Left renal pelvis (tissue), 4 donors: ENCODE data around the gene TAF4B. TPM values are rescaled to one million over a fixed set of nuclear protein-coding genes. Genes with fewer than 3 reads are reported as not detected.

Source experiments
- polyA plus RNA-seq, 4 donors: library from polyadenylated mRNA; unstranded; fragments of 120-200 nt; gene quantifications; one replicate each; pipeline ENCODE4 v1.2.1, GENCODE V29; 2013; ENCODE audit not compliant: insufficient read length in 4 of 4

TAF4B gene
- polyA plus RNA-seq, 4 donors: 3.8 to 5.8 (median 4.6) TPM

Other genes with a start within 250 kb of the TAF4B start
- gene SS18, start 135.8 kb upstream of the TAF4B start, polyA plus RNA-seq: 100 to 1,000 TPM in 2 of 4 donors, 10 to 100 TPM in 2; 89.5 to 113 (median 101) TPM
- gene PSMA8, start 92.6 kb upstream of the TAF4B start, polyA plus RNA-seq: under 1 TPM in 1 of 4 donors, not detected in 3; 0.08 TPM